D341Med (cell line): ENCODE data around the gene PDK2.

Source experiments
- DNase-seq: peaks from one replicate; pipeline ENCODE4 v3.0.0; 2012; ENCODE audit warnings: low spot score

Gene PDK2

DNA sequence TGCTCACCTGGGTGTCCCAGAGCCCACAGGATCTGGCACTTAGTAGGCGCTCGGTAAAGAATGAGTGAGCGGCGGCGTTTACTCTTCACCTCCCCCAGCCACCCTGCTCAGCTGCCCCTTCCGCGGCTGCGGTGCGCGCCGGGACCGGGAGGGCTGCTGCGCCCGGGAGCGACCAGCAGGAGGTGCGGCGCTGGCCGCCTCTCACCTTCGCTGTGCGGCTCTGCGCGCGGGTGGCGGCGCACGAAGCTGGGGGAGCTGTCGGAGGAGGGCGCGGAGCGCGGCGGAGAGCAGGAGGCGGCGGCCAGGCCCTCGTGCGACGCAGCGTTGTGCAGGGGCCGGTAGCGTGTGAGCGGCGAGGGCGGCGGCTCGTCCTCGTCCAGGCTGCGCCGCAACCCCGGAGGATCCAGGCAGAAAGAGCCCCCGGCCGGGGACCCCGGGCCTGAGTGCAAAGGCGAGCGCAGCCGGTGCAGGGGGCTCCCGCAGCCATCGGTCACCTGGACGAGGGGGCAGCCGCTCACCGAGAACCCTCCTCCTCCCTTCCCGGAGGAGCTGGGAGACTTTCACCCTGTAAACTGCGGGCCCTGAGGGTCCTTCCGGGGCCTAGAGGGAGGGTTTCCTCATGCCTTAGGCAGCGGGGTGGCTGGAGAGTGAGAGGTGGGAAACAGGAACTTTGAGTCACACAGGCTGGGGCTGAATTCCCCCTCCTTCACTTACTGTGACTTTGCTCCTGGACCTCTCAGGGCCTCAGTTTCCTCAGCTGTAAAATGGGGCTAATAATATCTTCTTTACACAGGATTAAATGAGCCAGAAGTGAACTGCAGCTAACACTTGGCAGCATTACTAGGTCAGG is 22.3 kb downstream of the PDK2 start:
- DNase-seq: peak; percentile 95

DNA sequence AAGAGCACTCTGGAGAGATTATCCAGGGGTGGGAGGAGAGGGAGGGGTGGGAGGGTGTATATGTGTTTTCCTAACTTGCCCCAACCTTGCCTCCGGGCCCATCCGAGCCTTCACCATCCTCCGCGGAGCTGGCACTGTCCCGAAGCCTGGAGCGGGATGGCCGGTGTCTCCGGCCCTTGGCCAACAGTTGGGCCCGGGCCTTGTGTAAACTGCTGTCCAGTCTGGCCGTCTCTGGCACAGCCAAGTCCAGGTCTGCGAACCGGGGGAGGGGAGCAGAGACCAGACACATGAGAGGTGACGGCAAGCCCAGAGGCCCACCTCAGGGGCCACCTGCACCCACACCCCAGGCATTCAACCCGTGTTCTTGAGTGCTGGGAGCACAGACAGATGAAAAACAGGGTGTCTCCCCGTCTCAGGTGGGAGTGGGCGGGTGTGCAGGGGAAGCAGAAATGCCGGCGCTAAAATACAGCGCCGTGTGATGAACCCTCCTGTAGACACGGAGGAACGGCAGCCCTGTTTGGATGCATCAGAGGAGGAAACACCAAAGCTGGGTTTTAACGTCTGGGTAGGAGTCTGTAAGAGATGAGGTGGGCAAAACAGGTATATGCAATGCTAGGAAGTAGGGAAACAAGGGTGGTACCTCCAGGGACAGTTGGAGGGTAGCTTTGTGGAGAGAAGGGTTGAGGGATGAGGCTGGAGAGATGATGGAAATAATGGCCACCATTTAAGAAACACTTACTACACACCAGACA is 23.1 kb downstream of the PDK2 start:
- no peak for DNase-seq

GRCh38 chr17:50118828-50119218 is 23.7 kb downstream of the PDK2 start:
- no peak for DNase-seq

- DNase-seq: no peak
Measured at GRCh38 chr17:50120475-50121253, 25.5 kb downstream of the PDK2 start.

GRCh38 chr17:50122945-50123344 is 27.8 kb downstream of the PDK2 start:
- DNase-seq: no peak

- DNase-seq: no peak
Measured at GRCh38 chr17:50123649-50124349, 28.6 kb downstream of the PDK2 start.

- no peak for DNase-seq
Measured at GRCh38 chr17:50125420-50125997, 30.4 kb downstream of the PDK2 start.

- no peak for DNase-seq
Measured at GRCh38 chr17:50127697-50128361, 32.7 kb downstream of the PDK2 start.

- no peak for DNase-seq
Measured at GRCh38 chr17:50128441-50129352, 33.5 kb downstream of the PDK2 start.

- peak; percentile 86 for DNase-seq
Measured at GRCh38 chr17:50129353-50129727, 34.2 kb downstream of the PDK2 start.

- DNase-seq: peak; percentile 81
Measured at GRCh38 chr17:50129728-50130558, 34.8 kb downstream of the PDK2 start, which contains the start of gene SAMD14. TSS of gene SAMD14 (minus strand) at chr17:50130160. CDS start at chr17:50124959, 5,201 bp downstream.

GRCh38 chr17:50130559-50131305 is 35.6 kb downstream of the PDK2 start:
- no peak for DNase-seq

GRCh38 chr17:50132104-50132794 is 37.1 kb downstream of the PDK2 start:
- no peak for DNase-seq

DNA sequence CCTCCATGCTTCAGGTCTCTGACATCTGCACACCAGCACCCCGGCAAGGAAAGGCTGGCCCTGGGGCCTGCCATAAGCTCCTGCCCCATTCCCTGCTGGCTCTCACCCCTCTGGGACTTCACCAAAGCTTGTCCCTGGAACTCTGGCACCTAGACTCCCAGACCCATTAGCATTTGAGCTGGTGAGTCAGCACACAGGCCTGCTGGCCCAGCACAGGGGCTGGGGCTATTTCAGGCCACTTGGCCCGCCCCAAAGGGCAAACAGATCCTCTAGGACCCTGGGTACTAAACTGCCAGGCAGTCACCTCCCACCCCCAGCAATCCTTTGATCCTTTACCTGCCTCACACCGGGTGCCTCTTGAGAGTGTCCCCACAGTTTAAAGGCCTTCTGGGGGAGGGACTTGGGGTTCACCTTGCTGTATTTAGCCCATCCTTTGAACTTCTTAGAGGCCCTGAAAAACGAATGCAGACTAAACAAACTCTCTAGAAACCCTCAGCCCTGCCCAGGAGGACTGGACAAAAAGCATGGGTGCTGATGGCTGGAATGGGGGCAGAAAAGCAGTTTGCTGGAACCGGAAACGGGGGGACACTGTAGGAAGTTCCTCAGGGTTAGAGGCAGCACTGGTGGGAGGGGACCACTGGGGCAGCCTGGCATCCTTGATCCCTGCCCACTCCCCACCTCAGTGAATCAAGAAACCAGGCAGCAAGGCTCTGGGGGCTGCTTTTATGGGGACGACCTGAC is 38.0 kb downstream of the PDK2 start:
- DNase-seq: no peak

- DNase-seq: peak; percentile 55
Measured at GRCh38 chr17:50133769-50134099, 38.6 kb downstream of the PDK2 start.

DNA sequence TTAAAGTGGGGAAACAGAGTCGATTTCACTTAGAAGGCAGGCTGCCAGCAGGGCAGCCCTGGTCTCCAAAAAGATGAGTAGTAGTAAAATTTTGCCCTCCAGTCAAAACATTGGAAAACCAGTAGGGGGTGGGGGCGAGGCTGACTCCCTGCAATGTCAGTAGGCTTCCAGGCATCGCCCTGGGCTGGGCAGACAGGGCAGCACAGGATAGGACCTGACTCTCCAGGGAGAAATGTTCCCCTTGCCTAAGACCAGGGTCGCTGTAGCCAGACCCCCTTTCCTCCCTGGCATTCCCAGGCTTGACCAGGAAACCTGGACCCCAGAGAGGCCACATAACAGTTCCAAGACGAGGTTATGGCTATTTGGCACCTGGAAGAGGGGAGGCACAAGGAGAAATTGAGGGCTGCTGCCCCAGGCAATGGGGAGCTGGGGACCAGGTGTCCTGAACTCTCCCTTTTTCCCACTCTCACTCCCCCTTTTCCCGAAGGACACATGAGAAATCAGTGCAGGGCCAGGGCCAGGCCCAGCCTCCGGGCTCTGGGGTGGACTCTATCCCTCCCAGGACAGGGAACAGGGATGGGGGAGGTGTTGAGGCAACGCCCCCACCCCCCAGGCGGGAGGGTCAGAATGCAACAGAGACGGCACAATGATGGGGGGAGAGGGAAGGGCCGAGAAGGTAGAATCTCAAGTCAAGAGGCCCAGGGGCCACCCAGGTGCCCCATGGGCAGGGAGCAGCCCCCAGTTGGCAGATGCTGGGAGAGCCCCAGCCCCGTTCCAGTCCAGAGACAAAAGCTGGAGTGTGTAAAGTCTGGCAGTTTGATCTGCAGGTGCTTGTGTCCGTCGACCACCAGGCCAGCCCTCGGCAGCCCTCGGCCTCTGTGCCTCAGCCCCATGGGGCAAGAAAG is 39.3 kb downstream of the PDK2 start:
- DNase-seq: peak; percentile 56
